ENCODE results near the gene RAMP3.
"Not testable (repeated sequence)": the region's sequence is repeated elsewhere in the genome, so short reads cannot be mapped to it uniquely, and the experiment has no call there.

The RAMP3 gene, protein sequence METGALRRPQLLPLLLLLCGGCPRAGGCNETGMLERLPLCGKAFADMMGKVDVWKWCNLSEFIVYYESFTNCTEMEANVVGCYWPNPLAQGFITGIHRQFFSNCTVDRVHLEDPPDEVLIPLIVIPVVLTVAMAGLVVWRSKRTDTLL

DNA sequence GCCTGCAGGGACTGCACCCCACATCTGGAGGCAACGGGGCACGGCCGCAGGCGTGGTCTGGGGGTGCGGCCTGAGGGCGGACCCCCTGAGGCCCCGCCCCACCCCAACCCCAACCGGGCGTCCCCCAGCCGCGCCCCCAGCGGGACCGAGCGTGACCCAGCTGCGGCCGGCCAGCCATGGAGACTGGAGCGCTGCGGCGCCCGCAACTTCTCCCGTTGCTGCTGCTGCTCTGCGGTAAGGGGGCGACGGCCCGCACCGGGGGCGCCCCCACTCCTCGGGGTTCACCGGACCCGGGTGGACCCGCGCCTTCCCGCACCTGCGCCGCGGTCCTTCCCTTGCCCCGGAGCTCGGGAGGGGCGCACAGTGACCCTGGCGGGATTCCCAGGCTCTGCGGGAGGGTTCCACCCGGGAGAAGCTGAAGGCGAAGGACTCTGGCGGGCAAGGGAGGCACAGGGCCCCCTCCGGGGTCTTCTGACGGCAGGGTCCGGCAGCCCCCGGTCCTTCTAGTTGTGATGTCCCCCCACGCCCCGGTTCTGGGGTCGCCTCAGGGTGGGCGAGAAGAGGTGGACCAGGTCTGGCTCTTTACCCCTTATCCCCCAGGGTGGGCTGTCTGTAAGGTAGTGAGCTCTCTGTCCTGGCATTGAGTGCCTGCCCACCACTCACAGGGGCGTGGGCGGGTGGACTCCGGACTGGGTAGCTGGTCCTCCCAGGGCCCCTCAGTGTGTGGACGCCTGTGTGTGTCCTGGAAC, at the start of gene RAMP3:
RAMP3 (plus strand) TSS at position 139 of the 749 bp plus-strand sequence; CDS start at position 177, 38 bp downstream.
- no peak for DNase-seq

DNA sequence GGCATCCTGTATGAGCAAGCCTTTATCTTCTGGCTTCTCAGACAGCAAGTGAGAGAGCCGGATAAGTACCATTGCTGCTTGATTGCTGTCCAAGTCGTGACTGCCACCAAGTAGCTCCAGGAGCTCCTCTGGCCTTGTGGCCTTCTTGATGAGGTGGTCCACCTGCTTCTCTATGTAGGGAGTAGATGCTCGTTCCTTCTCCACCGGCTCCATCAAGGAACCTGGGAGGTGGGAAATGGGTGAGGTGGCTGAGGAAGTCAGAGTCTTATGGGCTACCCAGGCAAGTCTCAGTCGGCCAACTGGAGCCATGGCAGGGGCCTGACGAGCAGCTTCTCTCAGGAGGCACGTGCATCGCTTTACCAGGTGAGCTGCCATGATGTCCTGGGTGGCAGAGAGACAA, 48.7 kb upstream of the RAMP3 start:
- DNase-seq, result no peak

- peak; percentile 95 for DNase-seq
Measured at GRCh38 chr7:45111298-45112223, 46.0 kb upstream of the RAMP3 start, which contains the start of gene TBRG4. TBRG4 (minus strand) TSS chr7:45111697; CDS start chr7:45109237, 2,460 bp downstream.

DNA sequence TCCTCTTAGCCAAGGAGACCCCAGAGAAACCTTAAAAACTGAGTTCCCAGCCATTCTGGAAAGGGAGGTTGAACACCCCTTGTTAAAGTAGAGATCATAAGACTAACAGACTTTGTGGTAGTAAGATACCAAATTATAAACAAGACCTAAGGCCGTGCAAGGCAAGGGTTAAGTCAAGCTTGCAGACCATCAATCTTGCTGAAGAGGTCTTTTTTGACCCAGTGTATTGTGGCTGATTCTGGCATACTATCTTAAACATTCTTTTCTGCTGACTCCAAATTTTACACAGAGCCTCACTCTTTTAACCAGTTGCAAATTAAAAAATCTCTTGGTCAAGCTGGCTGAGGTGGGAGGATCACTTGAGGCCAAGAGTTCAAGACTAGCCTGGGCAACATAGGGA, 44.9 kb upstream of the RAMP3 start:
- no peak for DNase-seq

- DNase-seq, result not testable (repeated sequence)
Measured at GRCh38 chr7:45114257-45114656, 43.3 kb upstream of the RAMP3 start.

GRCh38 chr7:45114926-45115325, 42.7 kb upstream of the RAMP3 start:
- DNase-seq, result no peak

DNA sequence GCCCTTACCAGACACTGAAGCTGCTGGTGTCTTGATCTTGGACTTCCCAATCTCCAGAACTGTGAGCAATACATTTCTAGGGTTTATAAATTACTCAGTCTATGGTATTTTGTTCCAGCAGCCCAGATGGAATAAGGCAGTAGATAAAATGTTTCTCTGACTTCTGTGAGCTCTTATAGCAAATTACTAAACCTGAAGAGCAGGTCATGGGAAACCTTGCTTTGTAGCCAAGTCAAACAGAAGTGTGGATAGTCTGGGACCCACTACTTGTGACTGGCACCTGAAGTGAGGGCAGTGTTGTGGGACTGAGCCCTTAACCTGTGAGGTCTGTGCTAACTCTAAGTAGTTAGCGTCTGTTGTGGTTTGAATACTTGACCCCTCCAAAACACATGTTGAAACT, 41.5 kb upstream of the RAMP3 start:
- no peak for DNase-seq

GRCh38 chr7:45117582-45117981, 40.0 kb upstream of the RAMP3 start:
- DNase-seq, result no peak

DNA sequence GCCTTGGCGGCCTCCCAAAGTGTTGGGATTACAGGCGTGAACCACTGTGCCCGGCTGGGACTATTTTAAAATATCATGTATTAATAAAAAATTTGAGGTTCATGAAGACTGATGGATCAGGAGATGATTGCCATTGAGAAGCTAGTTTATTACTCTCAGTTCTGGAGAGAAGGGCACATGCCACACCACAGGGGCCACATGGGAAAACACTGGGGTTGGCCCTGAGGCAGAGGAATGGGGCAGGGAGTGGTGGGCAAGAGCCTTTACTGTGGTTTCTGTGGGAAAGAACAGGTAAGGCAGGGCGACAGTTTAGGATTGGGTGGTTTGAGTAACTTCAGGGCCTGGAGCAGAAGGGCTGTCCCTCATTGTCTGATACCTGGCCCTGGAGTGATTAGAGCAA, 39.3 kb upstream of the RAMP3 start:
- no peak for DNase-seq

- DNase-seq, result no peak
Measured at GRCh38 chr7:45118889-45119331, 38.7 kb upstream of the RAMP3 start.

DNA sequence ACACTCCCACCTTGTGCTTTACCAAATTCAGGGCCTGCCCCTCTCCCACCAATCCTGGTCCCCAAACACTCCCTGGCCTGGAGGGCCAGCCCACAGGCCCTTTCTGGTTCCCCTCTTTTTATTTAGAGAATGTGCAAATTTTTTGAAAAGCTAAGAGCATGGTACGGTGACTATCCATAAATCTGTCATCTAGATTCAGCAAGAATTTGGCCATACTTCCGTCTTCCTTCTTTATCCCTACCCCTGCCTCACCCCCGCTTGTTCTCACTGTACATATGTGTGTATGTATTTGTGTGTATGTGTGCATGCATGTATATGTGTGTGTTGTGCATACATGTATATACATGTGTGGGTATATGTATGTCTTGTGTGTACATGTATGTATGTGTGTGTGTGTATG, 38.0 kb upstream of the RAMP3 start:
- DNase-seq, result no peak

- DNase-seq, result peak; percentile 30
Measured at GRCh38 chr7:45122975-45123860, 34.4 kb upstream of the RAMP3 start.

DNA sequence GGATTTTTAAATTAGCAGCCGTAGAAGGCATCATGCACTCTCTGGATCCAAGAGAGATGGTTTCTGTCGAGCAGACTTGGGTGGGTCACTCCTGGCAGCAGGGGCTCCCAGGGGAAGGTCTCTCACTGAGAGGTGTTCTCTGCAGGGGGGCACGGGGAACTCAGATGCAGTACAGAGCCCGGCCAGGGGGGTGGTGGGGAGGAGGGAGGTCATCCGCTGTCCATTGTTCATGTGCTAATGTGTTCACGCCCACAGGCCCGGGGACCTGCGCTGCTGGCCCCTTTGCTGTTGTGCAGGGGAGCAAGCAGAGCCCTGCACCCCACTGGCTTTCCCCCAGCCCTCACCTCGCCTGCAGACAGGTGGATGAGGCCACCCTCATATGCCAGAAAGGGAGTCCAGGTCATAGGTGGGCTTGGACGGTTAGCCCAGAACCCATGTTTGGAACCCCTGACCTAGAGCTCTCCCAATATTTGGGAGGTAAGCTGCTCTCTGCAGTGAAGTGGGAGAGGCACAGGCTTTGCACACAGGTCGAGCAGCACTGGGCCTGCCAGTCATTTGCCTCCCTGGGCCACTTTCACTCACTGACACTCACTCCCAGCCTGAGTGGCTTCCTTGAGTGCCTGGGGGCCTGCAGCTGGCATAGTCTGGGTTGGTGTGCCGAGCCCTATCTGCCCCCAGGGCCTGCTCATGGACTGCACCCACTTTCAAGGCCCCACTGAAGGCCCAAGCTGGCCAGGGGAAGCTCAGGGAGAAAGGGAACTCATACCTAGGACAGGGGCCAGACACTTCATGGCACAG, 33.5 kb upstream of the RAMP3 start:
- no peak for DNase-seq

- no peak for DNase-seq
Measured at GRCh38 chr7:45125193-45125904, 32.2 kb upstream of the RAMP3 start.

- no peak for DNase-seq
Measured at GRCh38 chr7:45126201-45126600, 31.4 kb upstream of the RAMP3 start.

DNA sequence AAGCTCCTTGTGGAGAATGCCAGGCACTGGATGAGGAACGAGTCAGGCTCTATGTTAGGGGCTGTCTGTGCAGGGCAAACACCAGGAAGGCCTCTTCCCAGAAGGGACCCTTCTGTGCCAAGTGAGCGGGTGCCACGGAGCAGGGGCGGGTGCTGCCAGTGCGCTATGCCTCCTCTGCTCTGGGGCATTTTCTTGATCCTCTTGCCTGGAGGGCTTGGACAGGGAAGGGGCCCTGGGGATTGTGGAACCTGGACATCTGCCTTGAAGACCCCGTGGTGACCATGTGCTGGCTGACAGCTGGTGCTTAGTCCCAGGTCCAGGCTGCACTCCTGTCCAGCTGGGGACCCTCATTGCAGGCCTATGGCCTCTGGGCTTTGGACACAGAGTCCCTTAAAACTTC, 30.7 kb upstream of the RAMP3 start:
- no peak for DNase-seq

GRCh38 chr7:45129181-45129800, 28.3 kb upstream of the RAMP3 start:
- DNase-seq, result no peak

- DNase-seq, result no peak
Measured at GRCh38 chr7:45129906-45130305, 27.7 kb upstream of the RAMP3 start.

DNA sequence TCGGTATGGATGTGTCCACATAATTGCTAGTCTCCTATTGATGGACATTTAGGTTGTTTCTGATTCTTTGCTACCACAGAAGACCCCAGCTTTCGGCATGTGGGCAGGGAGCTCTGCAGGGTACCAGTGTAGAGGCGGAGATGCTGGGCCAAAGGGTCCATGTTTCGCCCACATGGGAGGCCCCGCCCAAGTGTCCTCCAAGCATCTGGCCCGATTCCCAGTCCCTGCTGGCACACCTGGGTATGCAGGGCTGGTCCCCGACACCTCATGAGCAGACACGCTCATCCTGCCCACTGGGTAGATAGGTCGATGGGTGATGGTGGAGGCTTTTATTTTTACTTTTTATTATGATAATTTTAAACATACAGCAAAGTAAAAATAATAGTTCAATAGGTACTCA, 26.7 kb upstream of the RAMP3 start:
- no peak for DNase-seq

DNA sequence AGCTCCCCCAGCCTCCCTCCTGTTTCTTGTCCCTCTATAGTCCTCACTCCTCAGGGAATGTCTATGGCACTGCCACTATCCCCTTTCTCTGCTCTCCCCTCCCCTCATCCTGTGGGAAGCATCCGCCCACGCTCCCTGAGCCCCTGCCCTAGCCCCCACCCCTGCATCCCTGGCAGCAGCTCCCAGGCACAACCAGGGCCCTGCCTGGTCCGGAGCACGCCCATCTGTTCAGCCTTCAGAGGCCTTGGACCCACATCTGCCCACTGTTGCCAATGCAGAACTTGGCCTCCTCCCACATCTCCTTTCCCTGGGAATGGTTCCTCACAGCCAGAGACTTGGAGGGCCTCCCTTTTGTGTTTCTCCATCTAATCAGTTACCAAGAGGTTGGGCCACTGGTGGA, 25.7 kb upstream of the RAMP3 start:
- DNase-seq, result no peak

Data from CD4-positive, alpha-beta T cell treated with Interleukin-17A for 4 hours (primary cell).